NCI-H446 treated with DMSO at 0.1 percent for 48 hours (cell line): ENCODE results near the gene PRKG1.
"Not testable (repeated sequence)": the region's sequence is repeated elsewhere in the genome, so short reads cannot be mapped to it uniquely, and the experiment has no call there.

Experiments used
- DNase-seq: peaks from one replicate; lab custom pipeline; 2025; lab: John Stamatoyannopoulos, UW

PRKG1 gene

DNA sequence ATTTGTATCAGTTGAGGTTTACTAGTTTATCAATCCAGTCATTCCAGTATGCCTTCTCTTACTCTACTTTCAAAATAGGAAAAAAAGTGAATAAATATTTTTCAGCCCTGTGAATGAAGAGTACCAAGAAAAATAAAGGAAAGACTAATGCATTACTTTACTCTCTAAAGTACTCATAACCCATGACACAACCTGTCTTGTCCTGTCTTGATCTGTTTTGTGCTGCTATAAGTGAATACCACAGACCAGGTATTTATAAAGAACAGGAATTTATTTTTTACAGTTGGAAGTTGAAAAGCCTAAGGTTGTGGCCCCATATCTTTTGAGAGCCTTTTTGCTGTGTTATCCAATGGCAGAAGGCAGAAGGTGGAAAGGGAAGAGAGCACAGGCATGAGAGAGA lies 1045.2 kb downstream of the PRKG1 start:
- DNase-seq: no peak

- DNase-seq: no peak
Observed at GRCh38 chr10:52121688-52122087, 1047.4 kb downstream of the PRKG1 start.

GRCh38 chr10:52128056-52128683 lies 1053.9 kb downstream of the PRKG1 start:
- no peak for DNase-seq

- no peak for DNase-seq
Observed at GRCh38 chr10:52129410-52130178, 1055.3 kb downstream of the PRKG1 start.

DNA sequence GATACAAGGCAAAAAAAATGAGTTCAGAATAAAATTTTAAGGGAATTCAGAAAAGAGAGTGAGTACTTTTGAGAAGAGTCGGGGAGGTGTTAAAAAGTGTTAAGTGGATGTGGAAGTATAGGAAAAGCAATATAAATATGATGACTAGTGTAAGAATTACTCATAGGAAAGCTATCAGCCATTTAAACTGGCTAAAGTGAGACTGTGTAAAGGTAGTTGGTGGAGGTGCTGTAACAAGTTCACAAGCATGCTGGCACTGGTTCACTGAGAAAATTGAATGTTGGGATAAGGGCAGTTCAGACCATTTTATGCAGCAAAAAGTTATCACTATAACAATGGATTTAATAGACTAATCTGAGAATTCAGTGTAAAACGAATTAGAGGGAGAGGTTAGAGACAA lies 1060.8 kb downstream of the PRKG1 start:
- no peak for DNase-seq

DNA sequence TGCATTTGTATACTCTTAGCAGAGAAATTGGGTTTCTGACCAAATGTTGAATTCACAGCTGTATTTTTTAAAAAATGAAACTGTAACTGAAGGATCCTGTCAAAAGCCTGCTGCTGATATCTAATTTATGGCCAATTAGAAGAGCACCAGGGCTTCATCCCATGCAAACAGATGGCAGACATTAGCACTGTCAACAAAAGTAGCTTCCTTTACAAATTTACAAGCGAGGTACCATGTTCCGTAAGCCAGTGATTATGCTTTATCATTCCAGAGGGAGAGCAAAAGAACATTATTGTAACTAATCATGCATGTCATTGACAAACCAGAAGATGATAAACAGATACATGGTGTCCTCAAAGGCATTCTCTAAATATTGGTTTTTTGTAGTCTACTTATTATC lies 1062.6 kb downstream of the PRKG1 start:
- DNase-seq: no peak

DNA sequence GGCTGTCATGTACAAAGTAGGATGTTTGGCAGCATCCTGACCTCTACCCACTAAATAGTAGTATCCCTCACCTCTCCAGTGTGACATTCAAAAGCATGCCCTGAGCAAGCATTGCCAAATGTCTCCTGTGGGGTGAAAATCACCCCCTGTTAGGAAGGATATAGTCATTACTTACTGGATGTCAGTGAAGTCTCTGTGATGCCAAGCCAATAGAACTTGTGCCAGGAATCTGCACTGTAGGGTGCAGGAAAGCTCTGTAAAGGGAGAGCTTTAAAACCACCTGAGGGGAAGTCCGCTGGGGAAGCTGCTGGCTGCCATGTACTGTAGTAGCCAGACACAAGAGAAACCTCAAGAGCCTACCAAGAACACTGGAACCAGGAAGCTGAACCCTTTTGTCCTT lies 1069.1 kb downstream of the PRKG1 start:
- DNase-seq: no peak

DNA sequence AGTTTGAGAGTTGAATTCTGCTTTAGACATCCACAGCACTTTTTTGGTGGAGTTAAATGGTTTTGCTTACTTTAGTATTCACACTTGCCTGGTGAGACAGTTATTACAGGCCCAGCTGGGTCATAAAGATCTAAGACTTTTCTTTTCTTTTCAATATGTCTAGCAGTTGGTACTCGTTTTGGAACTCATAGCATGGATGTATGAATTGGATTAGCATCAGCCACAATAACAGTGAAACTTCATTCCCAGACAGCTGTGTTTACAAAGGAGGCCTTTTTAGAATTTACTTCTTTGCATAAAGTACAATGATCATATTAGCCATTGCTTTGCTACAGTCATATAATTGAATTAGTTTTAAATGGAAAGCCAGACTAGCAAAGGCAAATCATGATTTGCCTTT lies 1071.3 kb downstream of the PRKG1 start:
- no peak for DNase-seq

- no peak for DNase-seq
Observed at GRCh38 chr10:52146766-52147165, 1072.5 kb downstream of the PRKG1 start.

- DNase-seq: no peak
Observed at GRCh38 chr10:52170776-52171175, 1096.5 kb downstream of the PRKG1 start.

GRCh38 chr10:52172581-52172980 lies 1098.3 kb downstream of the PRKG1 start:
- no peak for DNase-seq

- no peak for DNase-seq
Observed at GRCh38 chr10:52185256-52185655, 1111.0 kb downstream of the PRKG1 start.

DNA sequence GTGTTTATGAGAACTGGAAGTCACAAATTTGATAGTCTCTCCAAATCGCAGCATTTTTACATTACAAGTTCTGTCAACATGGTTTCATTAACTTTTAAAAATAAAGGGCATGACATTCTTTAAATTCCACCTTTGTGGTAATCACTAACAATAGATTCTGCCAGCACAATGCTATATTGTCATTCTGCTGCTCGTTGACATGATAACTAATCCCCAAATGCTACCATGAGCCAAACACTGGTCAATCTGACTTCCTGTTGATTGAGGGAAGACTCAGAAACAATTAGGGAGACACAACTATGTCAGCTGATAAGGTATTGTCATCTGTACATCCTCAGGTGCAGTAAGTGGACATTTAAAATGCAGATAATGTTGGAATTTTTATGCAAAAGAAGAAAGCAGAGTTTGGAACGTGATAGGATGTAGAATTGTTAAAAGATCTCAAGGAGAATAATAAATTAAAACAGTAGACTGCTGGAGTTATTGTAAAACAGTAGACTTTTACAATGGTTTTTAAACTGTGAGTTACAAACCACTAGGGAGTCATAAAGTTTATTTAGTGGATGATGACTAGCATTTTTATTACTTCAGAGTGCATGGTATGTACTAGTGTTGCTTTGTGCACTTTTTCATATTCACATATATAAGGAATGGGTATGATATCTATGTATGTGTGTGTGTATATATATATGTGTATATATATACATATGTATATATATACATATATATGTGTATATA lies 1113.4 kb downstream of the PRKG1 start:
- no peak for DNase-seq

GRCh38 chr10:52191049-52191448 lies 1116.8 kb downstream of the PRKG1 start:
- no peak for DNase-seq

DNA sequence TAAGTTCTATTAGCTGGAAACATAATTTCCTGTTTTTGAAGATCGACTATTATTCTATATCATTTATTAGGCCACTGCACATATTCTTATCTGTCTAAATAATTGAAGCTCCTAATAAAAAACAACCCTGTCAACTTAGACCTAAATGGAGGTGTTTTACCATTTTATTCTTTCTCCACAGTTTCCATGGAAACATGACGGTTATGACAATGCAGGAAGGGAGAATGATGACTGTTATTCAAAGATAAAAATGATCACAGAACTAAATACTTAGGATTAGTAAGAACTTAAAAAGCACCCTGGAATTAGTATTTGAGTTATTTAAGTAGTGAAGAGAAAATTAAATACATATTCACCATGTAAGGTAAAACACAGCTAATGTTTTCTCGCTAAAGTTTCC lies 1119.9 kb downstream of the PRKG1 start:
- no peak for DNase-seq

GRCh38 chr10:52194716-52195115 lies 1120.4 kb downstream of the PRKG1 start:
- DNase-seq: no peak

DNA sequence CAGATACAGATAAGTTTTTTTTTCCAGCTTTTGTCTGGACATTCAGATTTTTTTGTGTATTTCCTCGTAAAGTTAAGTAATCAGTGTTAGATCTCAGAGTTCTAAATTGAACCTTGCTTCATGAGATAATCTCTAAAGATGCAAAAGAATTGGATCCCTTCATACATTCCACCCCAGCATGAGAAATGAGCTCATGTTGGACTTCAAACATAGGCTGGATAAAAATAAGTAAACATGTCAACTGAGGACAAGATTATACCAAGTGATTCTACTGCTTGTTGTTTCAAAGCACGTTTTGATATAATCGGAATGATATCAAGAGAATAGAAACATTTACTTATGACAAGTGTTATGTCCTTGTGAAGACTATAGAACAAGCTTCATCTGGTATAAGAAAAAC lies 1122.8 kb downstream of the PRKG1 start:
- DNase-seq: no peak

GRCh38 chr10:52198540-52198939 lies 1124.3 kb downstream of the PRKG1 start:
- no peak for DNase-seq

DNA sequence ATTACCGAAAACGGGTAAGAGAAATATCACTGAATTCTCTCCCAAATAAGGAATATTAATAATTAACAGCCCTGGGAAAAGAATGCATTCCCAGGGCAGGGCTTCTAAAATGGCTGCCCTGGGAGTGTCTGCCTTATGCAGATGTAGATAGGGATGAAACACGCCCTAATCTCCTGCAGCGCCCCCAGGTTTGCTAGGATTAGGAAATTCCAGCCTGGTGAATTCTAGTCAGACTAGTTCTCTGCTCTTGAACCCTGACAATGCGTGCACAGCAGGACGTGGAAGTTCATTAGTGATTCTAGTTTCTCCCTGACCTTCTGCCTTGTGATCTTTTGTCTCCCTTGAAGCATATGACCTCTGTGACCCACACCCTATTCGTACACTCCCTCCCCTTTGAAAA lies 1130.6 kb downstream of the PRKG1 start:
- not testable (repeated sequence) for DNase-seq

DNA sequence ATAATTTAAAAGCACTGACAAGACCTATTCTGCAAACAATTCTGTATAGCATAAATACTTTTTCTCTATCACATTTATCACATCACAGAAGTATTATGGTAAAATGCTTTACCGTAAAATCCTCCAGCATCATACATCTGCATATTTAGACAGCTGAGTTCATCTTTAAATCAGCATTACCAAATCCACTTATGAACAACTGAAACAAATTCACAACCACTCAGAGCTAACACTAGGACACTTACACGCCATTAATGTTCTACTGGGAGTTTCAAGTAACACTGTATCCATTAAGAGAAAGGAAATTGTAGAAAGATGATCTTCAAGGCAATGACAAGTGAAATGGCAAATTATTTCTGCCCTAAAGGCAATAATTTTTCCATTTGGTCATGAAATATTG lies 1134.1 kb downstream of the PRKG1 start:
- DNase-seq: no peak

DNA sequence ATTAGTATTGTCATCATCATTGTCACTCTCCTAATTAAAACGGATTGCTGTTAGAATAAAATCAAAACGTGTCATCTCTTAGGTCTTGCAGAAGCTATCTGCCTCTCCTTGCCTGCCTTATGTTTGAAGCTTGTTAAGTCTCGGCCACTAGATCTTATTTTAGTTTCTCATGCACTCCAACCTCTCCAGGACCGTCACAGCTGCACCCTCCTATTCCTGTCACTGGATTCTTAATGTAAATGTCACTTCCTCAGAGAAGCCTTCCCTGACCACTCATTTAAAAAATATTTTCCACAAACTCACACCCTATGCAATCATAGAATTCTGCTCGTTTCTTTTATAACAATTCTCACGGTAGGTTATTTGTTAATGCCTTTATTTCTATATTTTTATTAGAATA lies 1135.9 kb downstream of the PRKG1 start:
- no peak for DNase-seq

GRCh38 chr10:52212062-52212461 lies 1137.8 kb downstream of the PRKG1 start:
- no peak for DNase-seq

- no peak for DNase-seq
Observed at GRCh38 chr10:52212802-52213201, 1138.5 kb downstream of the PRKG1 start.
